ACC112 (cell line): ENCODE data around the gene CRACR2B.

Experiments used
- H2AFZ ChIP-seq: fragments of 200-600 bp; sonication (generic); one replicate; pipeline ENCODE4 v1.6.0; 2017; ENCODE audit warnings: antibody characterized with exemption, low read length; ENCODE audit not compliant: unreplicated experiment
- H3K27ac ChIP-seq: fragments of 200-600 bp; sonication (generic); 2 replicates; pipeline ENCODE4 v1.5.1; 2014; ENCODE audit warnings: low read depth, mild to moderate bottlenecking, antibody characterized with exemption, low read length, moderate library complexity
- H3K27me3 ChIP-seq: fragments of 200-600 bp; sonication (generic); 2 replicates; pipeline ENCODE4 v1.6.1; 2014; ENCODE audit warnings: mild to moderate bottlenecking, antibody characterized with exemption, low read length, moderate library complexity, mixed read lengths; ENCODE audit not compliant: insufficient read depth
- H3K36me3 ChIP-seq: fragments of 200-600 bp; sonication (generic); 2 replicates; pipeline ENCODE4 v1.6.1; 2016; ENCODE audit warnings: mild to moderate bottlenecking, antibody characterized with exemption, low read length, moderate library complexity, mixed read lengths; ENCODE audit not compliant: insufficient read depth
- H3K4me1 ChIP-seq: fragments of 200-600 bp; sonication (generic); one replicate; pipeline ENCODE4 v1.6.1; 2016; ENCODE audit warnings: low read length, mixed read lengths; ENCODE audit not compliant: insufficient read depth, unreplicated experiment, control insufficient read depth
- H3K4me3 ChIP-seq: fragments of 200-600 bp; sonication (generic); 2 replicates; pipeline ENCODE4 v1.5.1; 2014; ENCODE audit warnings: mild to moderate bottlenecking, low read depth, low read length
- H3K79me2 ChIP-seq: fragments of 200-600 bp; sonication (generic); one replicate; pipeline ENCODE4 v1.6.0; 2016; ENCODE audit warnings: low read length; ENCODE audit not compliant: control insufficient read depth, unreplicated experiment, insufficient read depth

The CRACR2B gene

GRCh38 chr11:821512-822371 lies 6.0 kb upstream of the CRACR2B start:
- Histone ChIP-seq H3K4me1 (peaks cover 26% of the 10 kb centered on the region), H3K27ac (no peak overlapping the region), H3K4me3 (peak overlapping the region; percentile 92), H3K36me3 (0 out of 2 replicates have a peak, but pooled peaks cover 6% of the 10 kb centered on the region), H2AFZ (no peak overlapping the region), H3K79me2 (peaks cover 15% of the 10 kb centered on the region), H3K27me3 (peaks cover under 1% of the 10 kb centered on the region; the same call in 1 of the 2 replicates)

GRCh38 chr11:823441-824291 lies 4.1 kb upstream of the CRACR2B start:
- no peak overlapping the region for H3K4me3 ChIP-seq
- 0 out of 2 replicates have a peak, but pooled peaks cover 6% of the 10 kb centered on the region for H3K36me3 ChIP-seq
- H2AFZ ChIP-seq = no peak overlapping the region
- H3K4me1 ChIP-seq = peaks cover 25% of the 10 kb centered on the region
- peaks cover 15% of the 10 kb centered on the region for H3K79me2 ChIP-seq
- H3K27ac ChIP-seq = no peak overlapping the region
- H3K27me3 ChIP-seq = peaks cover 4% of the 10 kb centered on the region; the same call in 1 of the 2 replicates

DNA sequence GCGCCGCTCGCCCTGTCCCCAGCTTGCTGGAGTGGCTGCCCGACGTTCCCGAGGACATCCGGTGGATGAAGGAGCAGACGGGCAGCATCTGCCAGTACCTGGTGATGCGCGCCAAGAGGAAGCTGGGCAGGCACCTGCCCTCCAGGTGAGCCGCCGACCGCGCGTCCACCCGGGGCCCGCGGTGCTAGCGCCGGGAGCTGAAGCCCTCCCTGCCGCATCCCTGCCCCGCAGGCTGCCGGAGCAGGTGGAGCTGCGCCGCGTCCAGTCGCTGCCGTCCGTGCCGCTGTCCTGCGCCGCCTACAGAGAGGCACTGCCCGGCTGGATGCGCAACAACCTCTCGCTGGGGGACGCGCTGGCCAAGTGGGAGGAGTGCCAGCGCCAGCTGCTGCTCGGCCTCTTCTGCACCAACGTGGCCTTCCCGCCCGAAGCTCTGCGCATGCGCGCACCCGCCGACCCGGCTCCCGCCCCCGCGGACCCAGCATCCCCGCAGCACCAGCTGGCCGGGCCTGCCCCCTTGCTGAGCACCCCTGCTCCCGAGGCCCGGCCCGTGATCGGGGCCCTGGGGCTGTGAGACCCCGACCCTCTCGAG lies 3.3 kb upstream of the CRACR2B start:
- Histone ChIP-seq H3K27ac (no peak overlapping the region), H2AFZ (no peak overlapping the region), H3K27me3 (peaks cover 4% of the 10 kb centered on the region; the same call in 1 of the 2 replicates), H3K79me2 (peaks cover 15% of the 10 kb centered on the region), H3K4me3 (no peak overlapping the region), H3K4me1 (peaks cover 27% of the 10 kb centered on the region), H3K36me3 (0 out of 2 replicates have a peak, but pooled peaks cover 6% of the 10 kb centered on the region)

DNA sequence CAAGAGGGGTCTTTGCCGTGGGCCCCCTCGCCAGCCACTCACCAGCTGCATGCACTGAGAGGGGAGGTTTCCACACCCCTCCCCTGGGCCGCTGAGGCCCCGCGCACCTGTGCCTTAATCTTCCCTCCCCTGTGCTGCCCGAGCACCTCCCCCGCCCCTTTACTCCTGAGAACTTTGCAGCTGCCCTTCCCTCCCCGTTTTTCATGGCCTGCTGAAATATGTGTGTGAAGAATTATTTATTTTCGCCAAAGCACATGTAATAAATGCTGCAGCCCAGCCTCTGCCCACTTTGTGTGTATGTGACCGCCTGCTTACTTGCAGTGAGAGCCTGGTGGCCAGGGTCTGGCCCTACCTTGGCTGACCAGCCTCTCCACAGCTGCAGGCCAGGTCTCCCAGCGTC lies 2.8 kb upstream of the CRACR2B start:
- Histone ChIP-seq H3K79me2 (peaks cover 15% of the 10 kb centered on the region), H2AFZ (no peak overlapping the region), H3K4me1 (peaks cover 32% of the 10 kb centered on the region), H3K36me3 (0 out of 2 replicates have a peak, but pooled peaks cover 6% of the 10 kb centered on the region), H3K27me3 (peaks cover 4% of the 10 kb centered on the region; the same call in 1 of the 2 replicates), H3K4me3 (no peak overlapping the region), H3K27ac (no peak overlapping the region)

DNA sequence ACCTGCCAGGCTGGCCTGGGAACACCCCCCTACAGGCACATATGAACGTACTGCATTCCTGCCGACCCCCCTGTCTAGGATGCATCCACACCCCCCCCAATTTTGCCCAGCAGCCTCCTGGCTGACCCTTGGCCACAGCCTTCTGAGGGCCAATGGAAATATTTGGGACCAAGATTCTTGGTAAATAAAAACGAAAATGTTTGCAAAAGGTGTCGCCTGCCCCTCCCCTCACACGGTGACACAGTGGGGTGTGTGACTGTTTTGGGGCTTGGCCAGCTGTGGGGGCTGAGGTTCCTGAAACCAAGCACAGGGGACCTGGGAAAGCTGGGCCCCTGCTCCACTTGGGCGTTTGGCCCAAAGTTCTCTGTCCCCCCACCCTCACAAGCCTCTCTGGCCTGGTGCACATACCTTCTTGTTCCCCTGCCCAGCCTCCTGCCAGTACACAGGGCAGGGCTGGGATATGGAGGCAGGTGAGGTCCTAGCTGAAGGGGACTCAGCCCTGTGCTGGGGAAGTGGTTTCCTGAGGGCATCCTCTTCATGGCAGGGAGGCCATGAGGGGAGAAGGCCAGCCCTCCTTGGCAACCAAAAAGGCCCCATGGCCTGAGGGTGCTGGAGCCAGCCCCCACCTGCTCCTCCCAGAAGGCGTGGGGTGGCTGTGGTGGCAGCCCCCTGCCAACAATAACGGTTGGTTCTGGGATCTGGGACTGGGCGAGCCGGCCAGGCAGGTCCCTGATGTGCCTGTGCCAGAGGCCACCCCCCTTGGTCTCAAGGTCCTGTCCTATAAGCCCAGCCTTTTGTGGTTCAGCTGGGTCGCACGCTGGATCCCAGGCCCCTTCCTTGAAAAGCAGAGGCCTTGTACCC lies 2.1 kb upstream of the CRACR2B start:
- Histone ChIP-seq H3K4me1 (peaks cover 34% of the 10 kb centered on the region), H2AFZ (no peak overlapping the region), H3K36me3 (0 out of 2 replicates have a peak, but pooled peaks cover 6% of the 10 kb centered on the region), H3K79me2 (peaks cover 11% of the 10 kb centered on the region), H3K27ac (no peak overlapping the region), H3K27me3 (peaks cover 7% of the 10 kb centered on the region; the same call in 1 of the 2 replicates), H3K4me3 (no peak overlapping the region)

- 0 out of 2 replicates have a peak, but pooled peaks cover 6% of the 10 kb centered on the region for H3K36me3 ChIP-seq
- peaks cover 32% of the 10 kb centered on the region for H3K4me1 ChIP-seq
- peaks cover 7% of the 10 kb centered on the region for H3K79me2 ChIP-seq
- H3K4me3 ChIP-seq = no peak overlapping the region
- H3K27ac ChIP-seq = no peak overlapping the region
- no peak overlapping the region for H2AFZ ChIP-seq
- H3K27me3 ChIP-seq = peaks cover 10% of the 10 kb centered on the region; the same call in 1 of the 2 replicates
Measured at GRCh38 chr11:826227-826621, 1.5 kb upstream of the CRACR2B start.

DNA sequence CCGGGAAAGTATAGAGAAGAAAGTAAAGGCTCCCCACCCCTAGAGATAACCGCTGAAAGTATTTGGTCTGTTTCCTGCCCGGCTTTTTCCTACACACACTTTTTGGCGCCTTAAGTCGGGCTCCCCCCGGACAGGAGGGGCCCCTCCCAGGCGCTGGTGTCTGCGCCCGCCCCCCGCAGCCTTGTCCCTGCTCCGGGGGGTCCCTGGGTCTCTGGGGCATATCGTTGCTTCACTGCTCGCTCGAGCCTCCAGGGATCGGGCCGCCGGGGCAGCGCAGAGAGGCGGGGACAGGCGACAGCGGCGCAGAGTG lies 928 bp upstream of the CRACR2B start:
- Histone ChIP-seq H3K4me3 (no peak overlapping the region), H3K27me3 (peaks cover 10% of the 10 kb centered on the region; the same call in 1 of the 2 replicates), H3K79me2 (peaks cover 2% of the 10 kb centered on the region), H3K36me3 (0 out of 2 replicates have a peak, but pooled peaks cover 6% of the 10 kb centered on the region), H2AFZ (no peak overlapping the region), H3K27ac (no peak overlapping the region), H3K4me1 (peaks cover 32% of the 10 kb centered on the region)

- no peak overlapping the region for H3K27ac ChIP-seq
- no peak overlapping the region for H2AFZ ChIP-seq
- H3K4me3 ChIP-seq = no peak overlapping the region
- peaks cover 10% of the 10 kb centered on the region; the same call in 1 of the 2 replicates for H3K27me3 ChIP-seq
- H3K36me3 ChIP-seq = 0 out of 2 replicates have a peak, but pooled peaks cover 6% of the 10 kb centered on the region
- no peaks in the 10 kb centered on the region for H3K79me2 ChIP-seq
- peaks cover 35% of the 10 kb centered on the region for H3K4me1 ChIP-seq
Measured at GRCh38 chr11:827146-827896, 398 bp upstream of the CRACR2B start.

- no peak overlapping the region for H3K27ac ChIP-seq
- peaks cover 36% of the 10 kb centered on the region for H3K4me1 ChIP-seq
- peaks cover 10% of the 10 kb centered on the region; the same call in 1 of the 2 replicates for H3K27me3 ChIP-seq
Measured at GRCh38 chr11:828506-829175, 922 bp downstream of the CRACR2B start.

More at GRCh38 chr11:828506-829175, 922 bp downstream of the CRACR2B start:
- peaks cover 4% of the 10 kb centered on the region for H3K79me2 ChIP-seq
- H3K4me3 ChIP-seq = peak overlapping the region; percentile 62; the same call in 1 of the 2 replicates
- H2AFZ ChIP-seq = no peak overlapping the region
- 0 out of 2 replicates have a peak, but pooled peaks cover 6% of the 10 kb centered on the region for H3K36me3 ChIP-seq
